AG04450 (cell line): ENCODE data around the gene DUOX1. TPM values are rescaled to one million over a fixed set of nuclear protein-coding genes. Genes with fewer than 3 reads are reported as not detected.

Experiments
- CTCF ChIA-PET: fragments of 300-600, 350-600 bp; formaldehyde crosslinking; extraction: SDS; loops from one replicate; lab custom pipeline; 2022; ENCODE audit warnings: antibody characterized with exemption, inconsistent platforms; lab: Charles Lee
- POLR2A ChIA-PET: fragments of 350-600 bp; formaldehyde crosslinking; extraction: SDS; loops from one replicate; lab custom pipeline; 2021; ENCODE audit warnings: antibody characterized with exemption, inconsistent platforms; lab: Yijun Ruan, JAX
- DNase-seq: peaks from one replicate; pipeline ENCODE4 v3.0.0-alpha.2; 2011; ENCODE audit warnings: low read depth, low spot score
- H3K27ac ChIP-seq: one replicate; pipeline ENCODE4 v1.5.1; 2012; ENCODE audit warnings: low read depth, low read length, control low read depth
- H3K27me3 ChIP-seq: one replicate; pipeline ENCODE4 v1.6.0; 2012; ENCODE audit warnings: low read length; ENCODE audit not compliant: control insufficient read depth, insufficient read depth
- H3K4me3 ChIP-seq: 2 replicates; pipeline ENCODE4 v1.5.1; 2011; ENCODE audit warnings: mild to moderate bottlenecking, low read depth, low read length, control low read depth
- H3K9me3 ChIP-seq: 2 replicates; pipeline ENCODE4 v1.5.1; 2012; ENCODE audit warnings: low read length; ENCODE audit not compliant: control insufficient read depth, insufficient read depth
- CTCF ChIP-seq: IDR thresholded peaks from 2 replicates; pipeline ENCODE4 v1.5.1; 2011; ENCODE audit warnings: low read depth, low read length, control low read depth, inconsistent platforms
- polyA plus RNA-seq: library from polyadenylated mRNA; depleted of rRNA; stranded (reverse); fragments of >200 nt; gene quantifications from 2 replicates; pipeline ENCODE4 v1.2.3, GENCODE V29; 2011

DUOX1 gene
- polyA plus RNA-seq, 1 experiment: not detected

DNA sequence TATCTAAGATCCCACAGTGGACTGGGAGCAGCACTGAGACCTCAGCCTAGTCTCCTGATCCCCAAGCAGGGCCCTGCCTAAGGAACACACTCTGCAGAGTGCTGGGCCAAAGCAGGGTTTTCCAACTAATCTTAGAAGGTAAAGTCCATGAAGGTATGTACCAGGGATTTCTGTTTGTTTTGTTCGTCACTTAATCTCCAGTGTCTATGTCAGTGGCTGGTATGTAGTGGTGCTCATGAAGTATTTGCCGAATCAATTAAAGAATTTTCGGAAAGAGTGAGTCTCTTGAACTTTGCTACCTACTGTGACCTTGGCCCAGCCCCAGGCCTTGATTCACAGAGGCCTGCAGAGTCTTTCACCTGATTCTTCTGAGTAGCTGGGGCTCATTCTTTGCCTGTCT is 1.7 kb downstream of the DUOX1 start:
- peaks cover 79% of the 10 kb centered on the region for H3K27me3 ChIP-seq

DNA sequence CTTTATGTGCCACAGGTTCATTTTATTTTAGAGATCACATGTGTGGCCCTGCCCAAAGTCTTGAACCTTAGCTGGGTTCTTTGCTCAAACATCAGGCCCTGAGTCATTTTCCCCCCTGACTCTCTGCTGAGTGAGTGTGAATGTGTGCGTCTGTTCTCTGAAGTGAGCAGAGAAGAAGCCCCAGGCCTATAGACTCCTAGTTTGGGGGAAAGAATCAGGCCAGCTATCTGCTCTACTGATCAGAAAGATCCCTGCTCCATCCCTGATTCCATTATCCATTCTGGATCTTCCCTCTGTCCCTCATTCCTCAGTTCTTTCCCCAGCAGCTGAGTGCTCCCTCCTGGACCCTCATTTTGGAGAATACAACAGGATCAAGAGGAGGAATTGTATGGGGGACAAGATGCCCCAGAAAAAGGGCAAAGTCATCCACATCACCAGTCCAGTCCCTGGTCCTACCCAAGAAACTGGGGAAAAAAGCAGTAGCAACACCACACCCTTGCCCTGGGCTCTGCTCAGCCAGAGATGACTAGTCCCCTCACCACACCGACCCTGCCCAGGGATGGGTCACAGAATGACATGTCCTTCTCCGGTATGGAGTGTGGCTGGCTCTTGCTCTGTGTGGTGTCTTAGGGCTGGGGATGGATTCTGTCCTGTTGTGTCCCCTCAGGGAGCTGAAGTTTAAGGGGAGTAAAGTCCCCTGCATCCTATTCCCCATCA is 3.2 kb downstream of the DUOX1 start:
- no peak for DNase-seq
- Histone ChIP-seq H3K9me3 (no peaks in the 10 kb centered on the region; the same call in 1 of the 2 replicates), H3K4me3 (no peak overlapping the region), H3K27ac (no peak overlapping the region), H3K27me3 (peaks cover 81% of the 10 kb centered on the region)
- POLR2A ChIA-PET: no interaction called here
- TF ChIP-seq CTCF: no peak
- CTCF ChIA-PET: interaction anchor here (2.1 to 5.6 kb wide), 2 partner anchors 15 to 30 kb away, joined by 9 to 30 read pairs; no protein-coding TSS in a partner anchor

More for the DNA sequence above, 1.7 kb downstream of the DUOX1 start:
- ChIA-PET POLR2A (no interaction called here), CTCF (interaction anchor here (5.6 kb wide), 1 partner anchor 13 kb away, joined by 30 read pairs; no protein-coding TSS in a partner anchor)
- DNase-seq: no peak
- Histone ChIP-seq H3K27ac (no peak overlapping the region), H3K4me3 (no peak overlapping the region), H3K9me3 (no peaks in the 10 kb centered on the region; the same call in 1 of the 2 replicates)
- TF ChIP-seq CTCF: no peak

- no peak for DNase-seq
- ChIA-PET POLR2A (no interaction called here), CTCF (interaction anchor here (2.1 to 5.6 kb wide), 2 partner anchors 15 to 29 kb away, joined by 9 to 30 read pairs; no protein-coding TSS in a partner anchor)
- Histone ChIP-seq H3K27me3 (peaks cover 77% of the 10 kb centered on the region), H3K27ac (no peak overlapping the region), H3K4me3 (no peak overlapping the region), H3K9me3 (no peaks in the 10 kb centered on the region; the same call in 1 of the 2 replicates)
- TF ChIP-seq CTCF: no peak
These were observed 3.7 kb downstream of the DUOX1 start for GRCh38 chr15:45133561-45133920.

- CTCF ChIA-PET: interaction anchor here (2.1 to 5.6 kb wide), 2 partner anchors 16 to 29 kb away, joined by 9 to 30 read pairs; no protein-coding TSS in a partner anchor
These were observed 4.3 kb downstream of the DUOX1 start for GRCh38 chr15:45134046-45134445.

More at GRCh38 chr15:45134046-45134445, 4.3 kb downstream of the DUOX1 start:
- no peak for DNase-seq
- no peak for TF ChIP-seq CTCF
- H3K27ac ChIP-seq: no peak overlapping the region
- H3K4me3 ChIP-seq: no peak overlapping the region
- no peaks in the 10 kb centered on the region; the same call in 1 of the 2 replicates for H3K9me3 ChIP-seq
- peaks cover 76% of the 10 kb centered on the region for H3K27me3 ChIP-seq
- POLR2A ChIA-PET: no interaction called here
